Panc1 (cell line): ENCODE data around the gene STRAP.

Experiments
- CTCF ChIP-seq: fragments of 450-650 bp; IDR thresholded peaks from 2 replicates; pipeline ENCODE4 v1.5.1; 2017; ENCODE audit warnings: mild to moderate bottlenecking
- POLR2AphosphoS5 ChIP-seq: IDR thresholded peaks from 2 replicates; pipeline ENCODE4 v1.6.1; 2012; ENCODE audit warnings: mild to moderate bottlenecking, low read depth, low read length, moderate library complexity
- REST ChIP-seq, 2 experiments: IDR thresholded peaks; 2 replicates each; pipeline ENCODE4 v1.6.1; 2011 to 2012; ENCODE audit warnings: low read depth in 2 of 2, control low read depth in 1 of 2, low read length in 1 of 2, mild to moderate bottlenecking in 1 of 2, moderate library complexity in 1 of 2; ENCODE audit not compliant: insufficient read depth in 1 of 2
- SIN3A ChIP-seq: IDR thresholded peaks from 2 replicates; pipeline ENCODE4 v1.6.1; 2012; ENCODE audit warnings: low read depth, mild to moderate bottlenecking, low read length, moderate library complexity, borderline replicate concordance; ENCODE audit not compliant: insufficient read depth

- TF ChIP-seq CTCF: no peak
- no peak for TF ChIP-seq SIN3A
- no peak for TF ChIP-seq POLR2AphosphoS5
- TF ChIP-seq REST (IDR thresholded peaks at IDR 0.05; ENCODE audit: insufficient read depth in 1 of 2, low read depth in 2 of 2, low read length in 1 of 2): no peak
These were observed 35.3 kb upstream of the STRAP start for GRCh38 chr12:15846887-15847286.
